GM21825 (cell line): ENCODE results near the gene CST6.

Experiments used
- ATAC-seq: cut with Tn5 transposase; IDR thresholded peaks from one replicate; pipeline ENCODE4 v1.9.1; 2021; ENCODE audit warnings: mild to moderate bottlenecking, moderate library complexity; ENCODE audit not compliant: unreplicated experiment

CST6 gene

GRCh38 chr11:66011785-66012303, at the start of gene CST6:
CST6 (plus strand) TSS chr11:66012008; CDS start chr11:66012045, 37 bp downstream.
- no peak for ATAC-seq

DNA sequence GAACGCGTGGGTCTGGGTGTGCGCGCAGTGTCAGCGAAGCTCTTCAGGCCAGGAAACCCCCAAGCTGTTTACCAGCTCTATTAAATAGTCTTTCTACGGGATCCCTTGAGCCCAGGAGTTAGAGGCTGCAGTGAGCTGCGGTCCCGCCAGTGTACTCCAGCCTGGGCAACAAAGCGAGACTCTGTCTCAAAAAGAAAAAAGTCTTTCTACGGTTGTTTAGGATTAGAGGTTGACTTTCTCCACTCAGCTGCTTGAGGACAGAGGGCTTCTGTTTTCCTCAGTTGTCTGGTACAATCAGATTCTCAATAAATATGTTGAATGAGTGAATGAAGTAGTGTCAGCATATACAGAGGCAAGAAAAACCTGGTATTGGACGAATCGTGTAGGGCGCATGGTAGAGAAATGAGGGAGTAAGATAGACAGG, 49.7 kb upstream of the CST6 start:
- ATAC-seq = no peak

- no peak for ATAC-seq
Measured at GRCh38 chr11:65964906-65965305, 46.9 kb upstream of the CST6 start.

DNA sequence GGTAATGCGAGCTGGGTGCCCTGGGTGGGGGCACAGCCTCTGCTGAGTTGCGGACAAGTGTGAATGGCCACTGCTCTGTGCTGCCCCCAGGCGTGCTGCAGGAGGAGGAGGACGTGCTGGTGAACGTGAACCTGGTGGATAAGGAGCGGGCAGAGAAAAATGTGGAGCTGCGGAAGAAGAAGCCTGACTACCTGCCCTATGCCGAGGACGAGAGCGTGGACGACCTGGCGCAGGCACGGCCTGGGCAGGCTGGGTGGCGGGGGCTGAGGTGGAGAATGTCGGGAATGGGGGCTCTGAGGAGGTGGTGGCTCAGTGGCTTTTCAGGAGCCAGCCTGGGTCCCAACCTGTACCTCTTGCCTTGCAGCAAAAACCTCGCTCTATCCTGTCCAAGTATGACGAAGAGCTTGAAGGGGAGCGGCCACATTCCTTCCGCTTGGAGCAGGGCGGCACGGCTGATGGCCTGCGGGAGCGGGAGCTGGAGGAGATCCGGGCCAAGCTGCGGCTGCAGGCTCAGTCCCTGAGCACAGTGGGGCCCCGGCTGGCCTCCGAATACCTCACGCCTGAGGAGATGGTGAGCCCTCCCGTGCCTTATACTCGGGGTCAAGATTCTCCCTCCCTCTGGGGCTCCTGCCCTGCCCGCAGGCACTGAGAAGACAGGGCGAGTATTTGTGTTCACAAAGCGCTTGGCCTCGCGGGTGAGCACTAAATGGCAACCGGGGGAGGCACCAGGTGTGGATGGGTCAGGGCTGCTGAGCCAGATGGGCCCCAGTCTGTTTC, 45.6 kb upstream of the CST6 start:
- ATAC-seq = no peak

- ATAC-seq = no peak
Measured at GRCh38 chr11:65967329-65967934, 44.4 kb upstream of the CST6 start.

- no peak for ATAC-seq
Measured at GRCh38 chr11:65968600-65969482, 43.0 kb upstream of the CST6 start.

GRCh38 chr11:65972116-65972515, 39.7 kb upstream of the CST6 start:
- no peak for ATAC-seq

- ATAC-seq = no peak
Measured at GRCh38 chr11:65973439-65974110, 38.2 kb upstream of the CST6 start.

DNA sequence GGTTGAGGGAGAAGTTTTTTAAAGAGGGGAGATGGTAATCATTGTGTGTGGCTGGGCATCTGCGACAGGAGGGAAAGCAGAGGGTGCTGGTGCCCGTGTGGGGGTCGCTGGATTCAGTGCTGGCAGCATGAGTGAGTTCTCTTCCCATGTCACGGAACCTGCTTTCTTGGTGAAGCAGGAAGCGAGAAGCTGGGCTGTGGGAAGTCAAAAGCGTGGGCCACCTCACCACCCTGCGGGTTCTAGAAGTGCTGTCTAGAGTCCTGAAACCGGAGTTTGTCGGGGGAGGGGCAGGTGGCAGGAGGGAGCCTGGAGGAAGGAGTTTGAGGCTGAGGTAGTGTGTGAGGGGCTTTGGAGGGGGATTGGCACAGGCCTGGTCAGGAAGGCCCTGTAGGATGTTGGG, 36.0 kb upstream of the CST6 start:
- ATAC-seq = no peak

- ATAC-seq = no peak
Measured at GRCh38 chr11:65976216-65977176, 35.3 kb upstream of the CST6 start.

DNA sequence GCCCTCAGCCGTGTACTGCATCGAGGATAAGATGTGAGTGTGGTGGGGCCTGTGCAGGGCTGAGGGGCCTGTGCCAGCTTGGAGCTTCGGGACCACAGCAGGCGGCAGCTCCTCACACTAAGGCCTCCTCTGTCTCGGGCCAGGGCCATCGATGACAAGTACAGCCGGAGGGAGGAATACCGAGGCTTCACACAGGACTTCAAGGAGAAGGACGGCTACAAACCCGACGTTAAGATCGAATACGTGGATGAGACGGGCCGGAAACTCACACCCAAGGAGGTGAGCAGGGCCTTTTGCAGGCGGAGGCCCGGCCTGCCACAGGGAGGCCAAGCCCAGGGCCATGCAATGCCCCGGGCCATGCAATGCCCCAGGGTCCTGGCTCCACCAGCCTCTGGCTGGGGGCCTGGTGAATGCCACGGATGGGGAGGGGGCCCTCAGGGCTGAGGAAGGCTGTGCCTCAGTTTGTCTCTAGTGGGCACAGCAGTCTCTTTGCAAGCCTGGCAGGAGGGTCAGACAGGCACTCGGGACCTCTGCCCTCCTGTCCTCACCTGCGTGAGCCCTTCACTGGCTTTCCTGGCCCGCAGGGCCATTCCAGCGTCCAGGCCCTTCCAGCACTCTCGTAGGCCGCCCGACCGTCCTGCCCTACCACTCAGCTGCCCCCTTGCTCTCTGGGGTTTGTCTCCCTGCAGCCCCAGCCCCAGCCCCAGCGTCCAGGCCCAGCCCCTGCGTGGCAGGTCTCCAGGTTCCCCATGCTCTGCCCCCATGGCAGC, 34.0 kb upstream of the CST6 start:
- ATAC-seq = no peak

DNA sequence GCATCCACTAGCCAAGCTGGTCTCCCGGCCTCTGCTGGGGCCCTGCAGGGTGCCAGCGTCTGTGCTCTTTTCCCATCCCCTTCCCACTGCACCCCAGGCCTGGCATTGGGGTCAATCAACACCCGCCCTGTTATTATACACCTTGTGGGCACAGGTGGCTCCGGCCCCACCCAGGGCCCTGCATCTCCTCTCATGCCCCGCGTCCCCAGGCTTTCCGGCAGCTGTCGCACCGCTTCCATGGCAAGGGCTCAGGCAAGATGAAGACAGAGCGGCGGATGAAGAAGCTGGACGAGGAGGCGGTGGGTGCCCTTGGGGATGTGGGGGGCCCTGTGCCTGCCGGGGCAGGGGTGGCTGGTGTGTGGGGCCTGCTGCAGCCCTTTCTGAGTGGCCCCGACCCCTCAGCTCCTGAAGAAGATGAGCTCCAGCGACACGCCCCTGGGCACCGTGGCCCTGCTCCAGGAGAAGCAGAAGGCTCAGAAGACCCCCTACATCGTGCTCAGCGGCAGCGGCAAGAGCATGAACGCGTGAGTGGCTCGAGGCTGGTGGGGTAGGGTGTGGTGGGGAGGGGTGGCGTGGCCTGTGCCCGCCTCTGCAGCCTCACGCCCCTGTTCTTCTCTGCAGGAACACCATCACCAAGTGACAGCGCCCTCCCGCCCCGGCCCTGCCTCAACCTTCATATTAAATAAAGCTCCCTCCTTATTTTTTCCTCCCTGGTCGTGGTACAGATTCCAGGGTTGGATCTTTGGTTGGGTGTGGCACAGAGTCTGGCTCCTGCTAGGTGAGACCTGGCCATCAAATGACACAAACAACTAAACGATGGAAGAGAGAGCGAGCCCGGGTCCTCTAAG, 33.2 kb upstream of the CST6 start:
- ATAC-seq = no peak

- no peak for ATAC-seq
Measured at GRCh38 chr11:65979261-65979759, 32.5 kb upstream of the CST6 start.

DNA sequence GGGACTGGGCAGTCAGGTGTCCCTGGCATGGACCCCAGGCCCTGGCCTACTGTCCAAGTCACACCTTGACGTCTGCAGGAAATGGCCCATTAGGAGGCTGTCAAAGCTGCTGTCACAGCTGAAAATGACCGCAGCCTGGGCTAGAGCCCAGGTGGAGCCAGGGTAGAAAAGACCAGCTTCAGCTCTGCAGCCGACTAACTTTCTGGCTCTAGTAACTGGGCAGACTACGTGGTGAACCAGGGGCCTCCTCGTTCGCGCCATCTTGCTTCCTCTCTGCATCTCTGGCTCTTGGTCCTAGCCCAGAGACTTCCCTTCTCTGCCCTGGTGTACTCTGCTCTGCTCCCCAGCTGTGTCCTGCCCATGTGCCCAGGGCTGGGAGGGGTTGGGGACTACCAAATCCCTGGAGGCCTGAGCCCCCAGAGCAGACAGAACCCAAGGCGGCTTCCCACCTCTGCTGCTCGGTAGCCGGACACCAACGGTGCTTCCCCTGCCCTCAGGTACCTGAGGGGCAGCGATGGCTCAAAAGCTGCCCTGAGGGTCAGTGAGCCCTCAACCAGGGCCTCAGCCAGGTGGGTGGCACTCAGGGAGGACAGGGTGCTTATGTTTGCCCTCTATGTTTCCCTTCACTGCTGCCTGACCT, 30.6 kb upstream of the CST6 start:
- no peak for ATAC-seq

- ATAC-seq = no peak
Measured at GRCh38 chr11:65981972-65982823, 29.6 kb upstream of the CST6 start.

DNA sequence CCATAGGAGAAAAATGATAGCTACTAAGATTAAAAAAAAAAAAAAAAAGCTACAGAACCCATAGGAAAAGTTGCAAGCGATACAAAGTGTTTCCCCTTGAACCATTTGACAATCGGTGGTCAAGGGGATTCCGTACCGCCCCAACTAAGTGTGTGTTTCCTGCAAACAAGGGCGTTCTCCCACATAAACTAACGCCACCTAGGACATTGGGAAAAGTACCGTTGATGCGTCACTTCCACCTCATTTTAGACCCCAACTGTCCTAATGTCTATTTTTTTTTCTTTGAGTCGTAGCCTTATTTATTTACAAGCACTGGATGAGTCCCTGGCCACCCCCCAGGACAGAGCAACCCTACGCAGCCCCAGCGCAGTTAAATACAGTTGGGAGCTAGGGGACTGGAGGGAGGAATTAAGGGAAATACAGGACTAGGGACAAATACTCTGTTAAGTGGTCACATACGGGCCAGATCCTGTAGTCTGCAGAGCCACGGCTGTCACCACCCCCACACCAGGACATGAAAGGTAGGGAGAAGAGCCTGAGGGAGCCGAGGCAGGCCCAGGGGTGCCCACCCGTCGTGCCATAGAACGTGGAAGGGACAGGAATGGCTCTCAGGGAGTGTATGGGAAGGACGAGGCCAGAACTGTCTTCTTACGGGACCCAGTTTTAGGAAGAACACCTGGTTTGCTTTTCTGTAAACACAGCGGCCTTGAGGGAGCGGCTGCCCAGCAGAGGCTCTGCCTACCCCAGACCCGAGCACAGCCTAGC, 28.8 kb upstream of the CST6 start:
- ATAC-seq = no peak
